Endothelial cell of umbilical vein (primary cell): ENCODE measurements around the gene SLC15A1. TPM values are rescaled to one million over a fixed set of nuclear protein-coding genes. Genes with fewer than 3 reads are reported as not detected.

ENCODE experiments used
- BruUV-seq: library from RNA; stranded (reverse); fragments of 400-500 nt; replicated peaks from 2 replicates; lab custom pipeline; 2021; lab: Mats Ljungman, UMichigan
- CTCF ChIA-PET: fragments of 300-600, 350-600 bp; sonication (Branson Sonifier 250); formaldehyde crosslinking; loops from one replicate; lab custom pipeline; 2021; ENCODE audit warnings: antibody characterized with exemption, inconsistent platforms; lab: Charles Lee
- POLR2A ChIA-PET: fragments of 300-600, 350-600 bp; sonication (Branson Sonifier 250); formaldehyde crosslinking; loops from one replicate; lab custom pipeline; 2021; ENCODE audit warnings: antibody characterized with exemption, inconsistent platforms; lab: Charles Lee
- DNase-seq: peaks from one replicate; pipeline ENCODE4 v3.0.0-alpha.2; 2011; ENCODE audit warnings: low read depth, low spot score
- FAIRE-seq: peaks from 2 replicates; lab custom pipeline; 2011; peaks lifted over from hg19 to GRCh38; lab: Jason Lieb, UNC
- H2AFZ ChIP-seq: 2 replicates; pipeline ENCODE4 v1.6.0; 2012; ENCODE audit warnings: low read depth, low read length, control low read depth, inconsistent platforms
- H3K27ac ChIP-seq: 2 replicates; pipeline ENCODE4 v1.5.1; 2011; ENCODE audit warnings: low read depth, mild to moderate bottlenecking, control low read depth, low read length, moderate library complexity; ENCODE audit not compliant: insufficient read depth
- H3K27me3 ChIP-seq, 2 experiments: 2 replicates each; pipeline versions ENCODE4 v1.6.0 to v1.6.1; 2011; ENCODE audit warnings: low read length in 2 of 2, mixed read lengths in 1 of 2; ENCODE audit not compliant: control insufficient read depth in 2 of 2, insufficient read depth in 2 of 2
- H3K36me3 ChIP-seq, 2 experiments: 2 replicates in 1 of 2; 3 replicates in 1 of 2; pipeline ENCODE4 v1.5.1; 2011; ENCODE audit warnings: low read length in 2 of 2, mild to moderate bottlenecking in 1 of 2, moderate library complexity in 1 of 2; ENCODE audit not compliant: control insufficient read depth in 2 of 2, insufficient read depth in 2 of 2; ENCODE audit errors: extremely low read depth in 1 of 2
- H3K4me1 ChIP-seq: 3 replicates; pipeline ENCODE4 v1.5.1; 2011; ENCODE audit warnings: mild to moderate bottlenecking, low read length; ENCODE audit not compliant: control insufficient read depth, insufficient read depth; ENCODE audit errors: extremely low read depth
- H3K4me2 ChIP-seq: 2 replicates; pipeline ENCODE4 v1.6.1; 2011; ENCODE audit warnings: low read length, control low read depth, mixed read lengths; ENCODE audit not compliant: insufficient read depth
- H3K4me3 ChIP-seq, 3 experiments: fragments of 200-600 bp in 1 of 3; sonication (generic), shearing (Covaris generic) in 1 of 3; replicated peaks in 1 of 3; 2 replicates each; pipeline ENCODE4 v1.5.1; 2011 to 2016; ENCODE audit warnings: control low read depth in 3 of 3, low read length in 3 of 3, mild to moderate bottlenecking in 2 of 3, inconsistent platforms in 1 of 3, low read depth in 1 of 3, moderate library complexity in 1 of 3; ENCODE audit not compliant: insufficient read depth in 1 of 3
- H3K79me2 ChIP-seq: 2 replicates; pipeline ENCODE4 v1.6.0; 2012; ENCODE audit warnings: low read length, inconsistent platforms; ENCODE audit not compliant: control insufficient read depth, insufficient read depth
- H3K9ac ChIP-seq: replicated peaks from 2 replicates; pipeline ENCODE3; 2011; ENCODE audit warnings: low read length, control low read depth; ENCODE audit not compliant: insufficient read depth; ENCODE audit errors: extremely low read depth
- H3K9me1 ChIP-seq: replicated peaks from 3 replicates; pipeline ENCODE4 v1.6.0; 2011; ENCODE audit warnings: mild to moderate bottlenecking, low read length; ENCODE audit not compliant: control insufficient read depth, insufficient read depth; ENCODE audit errors: extremely low read depth
- H3K9me3 ChIP-seq: replicated peaks from 2 replicates; pipeline ENCODE4 v1.5.1; 2012; ENCODE audit warnings: low read length, inconsistent platforms; ENCODE audit not compliant: control insufficient read depth, insufficient read depth
- H4K20me1 ChIP-seq: replicated peaks from 2 replicates; pipeline ENCODE3; 2011; ENCODE audit warnings: mild to moderate bottlenecking, low read length; ENCODE audit not compliant: control insufficient read depth, insufficient read depth; ENCODE audit errors: extremely low read depth
- CTCF ChIP-seq, 2 donors: IDR thresholded peaks; 1 replicate in 1 of 2; 2 replicates in 1 of 2; pipeline ENCODE4 v1.5.1; 2011; ENCODE audit warnings: low read length in 2 of 2, mild to moderate bottlenecking in 2 of 2, moderate library complexity in 2 of 2, control low read depth in 1 of 2, inconsistent platforms in 1 of 2, low read depth in 1 of 2; ENCODE audit not compliant: insufficient read depth in 1 of 2; ENCODE audit errors: extremely low read depth in 1 of 2
- EZH2 ChIP-seq: IDR thresholded peaks from 2 replicates; pipeline ENCODE4 v1.6.1; 2012; ENCODE audit warnings: borderline replicate concordance, low read depth, mild to moderate bottlenecking, moderate library complexity, low read length, inconsistent platforms; ENCODE audit not compliant: severe bottlenecking
- GATA2 ChIP-seq: IDR thresholded peaks from 2 replicates; pipeline ENCODE4 v1.7.0; 2011; ENCODE audit warnings: low read depth, mild to moderate bottlenecking, moderate library complexity, mixed read lengths, low read length; ENCODE audit not compliant: insufficient read length, insufficient read depth
- MAX ChIP-seq: IDR thresholded peaks from 2 replicates; pipeline ENCODE4 v1.6.1; 2011; ENCODE audit not compliant: insufficient read depth, insufficient read length
- POLR2A ChIP-seq: IDR thresholded peaks from 2 replicates; pipeline ENCODE4 v1.6.1; 2012; ENCODE audit warnings: low read depth, mild to moderate bottlenecking, control low read depth, low read length
- POLR2AphosphoS5 ChIP-seq: IDR thresholded peaks from 2 replicates; pipeline ENCODE4 v1.6.1; 2012; ENCODE audit warnings: low read depth, mild to moderate bottlenecking, control low read depth, low read length, moderate library complexity; ENCODE audit not compliant: insufficient read depth
- dilution Hi-C: fragments of 300-500 bp; cut with MboI; formaldehyde crosslinking; loops from one replicate; pipeline ENCODE4 v1.15.0; 2019; ENCODE audit warnings: low sequenced_read_pairs; ENCODE audit not compliant: extremely low pct_ligation_motif_present
- intact Hi-C: fragments of 100-400 bp; cut with micrococcal nuclease; formaldehyde crosslinking; loops from one replicate; pipeline ENCODE4 v1.10.0; 2022
- polyA plus RNA-seq, 4 experiments: library from polyadenylated mRNA; depleted of rRNA in 3 of 4; stranded (reverse) in 3 of 4; unstranded in 1 of 4; fragments of >200 nt; gene quantifications; 2 replicates each; pipeline versions ENCODE4 v1.2.1 to v1.2.3, GENCODE V29; 2011 to 2012; ENCODE audit warnings: missing spikeins in 1 of 4
- total RNA-seq: library from RNA; stranded (reverse); gene quantifications from 2 replicates; pipeline ENCODE4 v1.2.3, GENCODE V29; 2021

Gene SLC15A1
- total and polyA plus RNA-seq, 2 donors (not counting 3 experiments of a cell fraction or from before 2014, with no cell fraction given): not detected

GRCh38 chr13:98665638-98665995, 86.9 kb downstream of the SLC15A1 start:
- H3K9me1 ChIP-seq: no peaks in the 10 kb centered on the region
- FAIRE-seq (no peak), DNase-seq (no peak)
- H4K20me1 ChIP-seq: no peaks in the 10 kb centered on the region
- no peak for TF ChIP-seq GATA2
- no peak for TF ChIP-seq CTCF (IDR thresholded peaks at IDR 0.05; ENCODE audit: extremely low read depth in 1 of 2, insufficient read depth in 1 of 2, low read depth in 1 of 2, low read length in 2 of 2)
- TF ChIP-seq EZH2: no peak
- no peak for TF ChIP-seq POLR2AphosphoS5
- TF ChIP-seq MAX: no peak
- TF ChIP-seq POLR2A: no peak
- CTCF ChIA-PET: interaction anchor here (1.1 to 1.7 kb wide), 4 partner anchors 12 to 220 kb away, joined by 3 to 6 read pairs (median 4); no protein-coding TSS in a partner anchor
- no peak overlapping the region for H2AFZ ChIP-seq
- H3K4me3 ChIP-seq: no peak overlapping the region
- POLR2A ChIA-PET: no interaction called here
- peaks cover 14 to 16% of the 10 kb centered on the region in 2 experiments for H3K27me3 ChIP-seq
- H3K9ac ChIP-seq: no peak overlapping the region
- no peaks in the 10 kb centered on the region for H3K4me1 ChIP-seq
- no peaks in the 10 kb centered on the region for H3K36me3 ChIP-seq
- no peaks in the 10 kb centered on the region for H3K79me2 ChIP-seq
- no TSS peak for BruUV-seq
- dilution Hi-C loops (loop anchor here (25.0 kb wide), 1 partner anchor 228 kb away; no protein-coding TSS in a partner anchor), intact Hi-C loops (no loop called here)
- H3K4me2 ChIP-seq: no peak overlapping the region
- no peaks in the 10 kb centered on the region for H3K9me3 ChIP-seq
- no peak overlapping the region for H3K27ac ChIP-seq
